Measurements from ENCODE around the gene ADAMTSL1. TPM values are rescaled to one million over a fixed set of nuclear protein-coding genes. Genes with fewer than 3 reads are reported as not detected.

The ADAMTSL1 gene
- total RNA-seq, 1 experiment from 2014 or later: 25.5 TPM

DNA sequence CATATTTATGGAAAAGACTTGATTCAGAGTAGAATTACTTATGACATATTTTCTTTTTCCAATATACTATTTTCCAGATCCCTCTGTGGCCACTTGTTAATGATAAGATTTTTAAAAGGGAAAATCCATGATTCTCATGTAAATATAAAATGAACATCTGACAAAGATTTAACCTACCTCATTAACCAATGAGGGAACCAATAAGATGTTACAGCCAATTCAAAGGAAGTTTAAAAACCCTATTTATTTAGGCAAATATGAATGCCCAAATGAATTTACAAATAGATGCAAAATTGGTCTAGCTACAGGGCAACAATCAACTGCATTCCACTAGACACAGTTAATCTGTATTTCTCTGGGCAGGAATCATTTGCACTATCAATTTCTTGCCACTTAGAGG lies 226.8 kb downstream of the ADAMTSL1 start:
- no peak for DNase-seq (ENCODE audit: low spot score)

DNA sequence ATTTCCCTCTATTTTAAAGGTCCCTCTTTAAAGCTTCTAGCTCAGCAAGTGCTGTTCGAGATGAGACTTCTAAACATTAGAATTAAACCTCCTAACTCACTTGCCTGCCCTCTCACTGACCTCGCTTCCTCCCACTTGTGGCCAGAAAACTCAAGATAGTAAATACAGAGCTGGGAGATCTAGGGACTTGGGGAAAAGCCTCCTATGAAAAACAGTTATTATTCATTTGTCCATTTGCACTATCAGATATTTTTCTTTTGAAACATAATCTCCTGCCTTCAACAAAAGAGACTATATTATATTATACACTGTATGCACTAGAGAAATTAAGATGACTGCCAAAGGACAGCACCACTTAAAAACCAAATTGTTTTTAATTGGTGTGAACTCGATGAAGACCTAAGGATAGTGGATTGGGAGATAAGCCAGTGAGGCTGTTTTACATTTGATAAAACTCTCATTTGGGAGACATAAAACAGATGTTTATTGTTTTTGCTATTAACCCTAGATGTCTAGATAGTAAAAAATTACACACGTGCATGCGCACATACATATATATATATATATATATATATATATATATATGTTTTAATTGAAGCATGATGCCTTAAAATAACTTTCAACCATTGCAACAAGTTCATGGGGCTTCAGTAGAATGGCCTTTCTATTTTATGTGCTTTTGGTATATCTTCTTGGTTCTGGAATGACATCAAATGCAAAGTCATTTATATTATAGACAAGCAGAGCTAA lies 229.4 kb downstream of the ADAMTSL1 start:
- no peak for DNase-seq (ENCODE audit: low spot score)

DNA sequence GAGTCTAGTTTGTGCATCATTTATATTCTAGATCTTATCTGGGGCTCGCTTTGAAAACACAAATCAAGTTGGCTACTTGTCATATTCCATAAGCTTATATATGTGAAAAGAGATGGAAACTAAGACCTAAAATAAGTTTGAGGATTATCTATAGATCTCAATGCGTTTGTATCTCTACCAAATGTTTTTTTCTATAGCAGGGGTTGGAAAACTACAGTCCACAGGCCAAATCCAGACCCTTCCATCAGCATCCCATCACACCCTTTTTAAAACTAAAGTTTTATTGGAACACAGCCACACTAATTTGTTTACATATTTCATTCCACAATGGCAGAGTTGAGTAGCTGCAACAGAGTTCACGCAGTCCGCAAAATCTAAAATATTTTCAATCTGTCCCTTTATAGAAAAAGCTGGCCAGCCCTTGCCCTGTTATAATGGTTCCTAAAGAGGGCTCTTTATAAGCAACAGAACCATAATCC lies 230.0 kb downstream of the ADAMTSL1 start:
- no peak for DNase-seq (ENCODE audit: low spot score)

DNA sequence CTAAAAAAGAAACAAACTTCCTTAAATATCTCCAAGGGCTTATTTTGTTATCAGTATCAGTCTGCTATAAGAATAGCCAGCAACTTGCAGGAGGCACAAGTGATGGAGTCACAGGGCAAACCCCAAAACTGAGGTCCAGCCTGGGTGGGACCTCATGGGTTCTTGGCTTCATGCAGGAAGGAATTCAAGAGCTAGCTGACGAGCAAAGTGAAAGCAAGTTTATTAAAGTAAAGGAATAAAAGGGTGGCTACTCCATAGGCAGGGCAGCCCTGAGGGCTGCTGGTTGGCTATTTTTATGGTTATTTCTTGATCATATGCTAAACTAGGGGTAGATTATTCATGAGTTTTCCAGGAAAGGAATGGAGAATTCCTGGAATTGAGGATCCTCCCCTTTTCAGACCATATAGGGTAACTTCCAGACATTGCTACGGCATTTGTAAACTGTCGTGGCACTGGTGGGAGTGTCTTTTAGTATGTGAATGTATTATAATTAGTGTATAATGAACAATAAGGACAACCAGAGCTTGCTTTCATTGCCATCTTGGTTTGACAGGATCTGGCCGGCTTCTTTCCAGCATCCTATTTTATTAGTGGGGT lies 231.9 kb downstream of the ADAMTSL1 start:
- DNase-seq (ENCODE audit: low spot score): no peak

DNA sequence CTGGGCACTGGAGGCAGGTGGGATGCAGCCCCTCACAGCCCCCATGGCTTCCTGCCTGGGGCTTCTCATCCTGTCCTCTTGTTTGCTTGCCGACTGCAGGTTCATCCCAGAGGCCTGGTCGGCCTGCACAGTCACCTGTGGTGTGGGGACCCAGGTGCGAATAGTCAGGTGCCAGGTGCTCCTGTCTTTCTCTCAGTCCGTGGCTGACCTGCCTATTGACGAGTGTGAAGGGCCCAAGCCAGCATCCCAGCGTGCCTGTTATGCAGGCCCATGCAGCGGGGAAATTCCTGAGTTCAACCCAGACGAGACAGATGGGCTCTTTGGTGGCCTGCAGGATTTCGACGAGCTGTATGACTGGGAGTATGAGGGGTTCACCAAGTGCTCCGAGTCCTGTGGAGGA lies 232.7 kb downstream of the ADAMTSL1 start:
- no peak for DNase-seq (ENCODE audit: low spot score)

DNA sequence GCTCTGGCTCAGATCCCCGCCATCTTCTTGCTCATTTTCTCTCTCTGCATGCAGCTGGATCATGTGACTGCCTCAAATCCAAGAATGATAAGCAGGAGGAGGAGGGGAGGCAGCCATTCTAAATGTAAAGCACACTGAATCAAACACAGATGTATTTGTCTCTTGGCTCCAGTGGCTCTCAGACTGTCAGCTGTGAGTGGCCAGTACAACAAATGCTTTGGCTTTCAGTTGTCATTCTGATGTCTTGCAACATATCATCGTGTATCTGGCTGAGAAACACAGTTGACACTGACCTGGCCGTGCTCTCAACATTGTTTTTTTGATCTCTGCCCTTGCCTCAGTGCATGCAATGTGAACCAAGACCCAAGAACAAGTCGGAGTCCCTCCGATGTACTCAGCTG lies 233.1 kb downstream of the ADAMTSL1 start:
- DNase-seq (ENCODE audit: low spot score): no peak

DNA sequence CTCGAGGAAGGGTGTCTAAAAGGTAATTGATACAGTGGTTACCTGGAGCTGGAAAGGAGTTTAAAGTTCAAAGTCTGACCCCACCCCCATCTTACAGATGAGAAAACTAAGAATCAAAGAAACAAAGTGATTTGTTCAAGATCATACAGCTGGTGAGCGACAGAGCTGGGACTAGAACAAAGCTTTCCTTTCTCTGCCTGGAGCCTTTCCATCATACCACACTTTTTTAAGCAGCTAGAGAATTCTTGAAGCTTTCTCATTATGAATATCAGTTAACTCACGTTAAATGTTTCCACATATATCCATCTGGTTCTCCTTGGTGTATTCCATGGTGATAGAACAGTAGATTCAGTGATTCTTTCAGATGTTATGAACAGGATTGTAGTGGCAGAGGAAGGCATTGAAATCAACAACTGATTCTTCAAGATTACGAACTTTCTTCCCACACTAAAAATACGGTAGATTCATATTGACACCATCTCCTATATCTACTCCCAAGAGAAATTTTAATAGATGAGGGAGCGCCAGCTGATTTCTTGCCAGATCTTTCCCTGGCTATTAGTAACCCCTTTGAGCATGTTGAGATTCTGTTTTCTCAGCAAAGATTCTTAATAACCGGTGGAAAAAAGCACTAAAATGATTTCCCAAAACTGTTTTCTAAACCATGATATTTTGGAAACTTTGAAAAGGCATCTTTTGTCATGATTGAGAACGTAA lies 233.7 kb downstream of the ADAMTSL1 start:
- DNase-seq (ENCODE audit: low spot score): no peak

DNA sequence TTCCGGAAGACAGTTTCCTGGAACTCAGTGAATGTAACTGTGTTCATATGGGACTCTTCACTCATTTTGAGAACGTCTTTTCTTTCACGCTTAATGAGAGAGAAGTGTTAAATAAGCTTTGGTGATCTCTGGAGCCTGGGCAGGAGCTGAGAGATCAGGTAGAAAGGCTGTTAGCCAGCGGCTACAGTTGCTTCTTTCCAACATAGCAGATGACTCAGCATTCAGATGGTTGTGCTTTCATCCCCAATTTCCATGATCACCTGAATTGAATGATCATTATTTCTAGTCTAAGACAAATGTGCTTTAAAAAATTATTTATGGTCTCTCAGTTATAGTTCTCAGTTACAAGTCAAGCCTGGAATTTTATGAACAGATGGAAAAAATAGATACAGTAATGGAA lies 234.5 kb downstream of the ADAMTSL1 start:
- DNase-seq (ENCODE audit: low spot score): no peak

DNA sequence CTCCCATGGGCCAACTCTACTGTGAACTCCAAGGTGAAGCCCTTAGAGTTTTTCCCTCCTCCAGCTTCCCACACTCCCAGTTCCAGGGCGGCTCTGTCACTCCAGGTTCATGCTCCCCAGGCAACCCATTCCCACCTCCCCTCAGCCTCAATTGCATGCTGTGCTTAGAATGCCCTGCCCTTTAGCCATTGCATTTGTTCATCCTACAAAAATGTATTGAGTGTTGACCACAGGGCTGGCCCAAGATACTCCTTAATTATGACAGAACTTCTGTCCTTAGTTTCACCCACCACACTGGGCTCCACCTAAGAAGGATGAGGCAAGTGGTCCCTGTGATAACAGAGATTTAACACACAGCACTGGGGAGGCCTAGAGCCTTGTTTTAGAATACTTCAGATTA lies 236.1 kb downstream of the ADAMTSL1 start:
- no peak for DNase-seq (ENCODE audit: low spot score)

DNA sequence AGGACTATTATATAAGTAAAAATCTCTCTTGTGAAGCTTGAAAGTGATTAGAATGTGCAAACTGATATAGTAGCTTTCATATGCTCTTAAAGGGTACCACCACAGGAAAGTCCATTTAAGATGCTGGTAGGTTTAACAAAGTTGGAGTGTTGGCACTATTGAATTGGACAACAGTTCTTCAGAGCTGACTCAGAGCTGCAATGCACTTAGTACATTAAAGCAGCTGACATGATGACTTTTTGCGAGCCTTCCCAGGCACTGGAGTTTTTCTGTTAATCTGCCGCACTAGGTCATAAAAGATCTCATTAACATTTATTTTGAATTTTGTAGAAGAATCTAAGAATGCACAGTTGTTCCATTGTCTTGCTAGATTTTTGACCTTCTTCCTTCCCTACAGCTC lies 243.8 kb downstream of the ADAMTSL1 start:
- no peak for DNase-seq (ENCODE audit: low spot score)

DNA sequence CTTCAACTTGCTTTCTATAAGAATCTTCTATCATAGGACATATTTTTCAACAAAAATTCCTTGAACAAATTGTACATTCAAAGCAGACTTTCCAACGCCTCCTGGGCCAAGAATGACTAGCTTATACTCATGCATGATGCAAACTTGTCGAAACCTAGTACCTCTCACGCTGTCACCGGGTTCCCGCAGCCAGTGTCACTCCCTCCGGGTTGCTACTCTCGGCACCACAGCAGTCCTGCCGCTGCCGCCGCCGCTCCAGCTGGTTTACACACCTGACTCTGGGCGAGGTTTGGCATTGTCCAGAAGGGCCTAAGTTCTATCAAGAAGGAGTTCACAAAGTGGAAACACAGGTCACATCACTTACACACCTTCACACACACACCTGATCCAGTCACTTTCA lies 244.4 kb downstream of the ADAMTSL1 start:
- no peak for DNase-seq (ENCODE audit: low spot score)

DNA sequence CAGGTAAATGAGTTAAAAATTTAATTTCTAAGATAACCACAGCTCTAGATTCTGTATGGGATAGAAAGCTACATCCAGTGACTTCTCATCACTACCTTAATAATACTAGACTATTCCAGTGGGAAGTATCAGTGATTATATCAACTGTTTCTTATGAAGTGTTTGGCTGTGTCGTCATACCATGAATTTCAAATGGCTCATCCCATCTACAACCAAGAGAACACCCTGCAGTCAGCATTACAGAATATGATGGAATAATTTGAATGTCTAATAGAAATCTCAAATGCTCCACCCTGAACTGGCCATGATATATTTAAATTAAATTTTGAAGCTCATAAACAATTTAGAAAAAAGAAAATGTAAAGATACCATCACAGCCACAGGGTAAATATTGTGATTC lies 245.0 kb downstream of the ADAMTSL1 start:
- DNase-seq (ENCODE audit: low spot score): no peak

DNA sequence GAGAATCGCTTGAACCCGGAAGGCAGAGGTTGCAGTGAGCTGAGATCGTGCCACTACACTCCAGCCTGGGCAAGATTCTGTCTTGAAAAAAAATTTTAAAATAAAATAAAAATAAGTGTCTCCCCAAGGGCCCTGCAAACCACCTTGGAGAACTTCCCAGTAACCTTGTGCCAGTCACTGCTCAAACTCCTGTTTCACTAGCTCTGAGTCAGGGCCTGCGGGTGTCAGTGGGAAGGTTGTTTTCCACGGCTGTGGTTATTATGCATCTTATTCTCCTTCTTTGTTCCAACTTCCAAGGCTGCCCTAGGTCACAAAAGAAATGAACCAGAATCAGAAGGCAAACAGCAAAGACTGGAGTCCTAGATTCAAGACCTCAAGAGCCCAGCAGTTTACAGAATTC lies 246.7 kb downstream of the ADAMTSL1 start:
- DNase-seq (ENCODE audit: low spot score): no peak

DNA sequence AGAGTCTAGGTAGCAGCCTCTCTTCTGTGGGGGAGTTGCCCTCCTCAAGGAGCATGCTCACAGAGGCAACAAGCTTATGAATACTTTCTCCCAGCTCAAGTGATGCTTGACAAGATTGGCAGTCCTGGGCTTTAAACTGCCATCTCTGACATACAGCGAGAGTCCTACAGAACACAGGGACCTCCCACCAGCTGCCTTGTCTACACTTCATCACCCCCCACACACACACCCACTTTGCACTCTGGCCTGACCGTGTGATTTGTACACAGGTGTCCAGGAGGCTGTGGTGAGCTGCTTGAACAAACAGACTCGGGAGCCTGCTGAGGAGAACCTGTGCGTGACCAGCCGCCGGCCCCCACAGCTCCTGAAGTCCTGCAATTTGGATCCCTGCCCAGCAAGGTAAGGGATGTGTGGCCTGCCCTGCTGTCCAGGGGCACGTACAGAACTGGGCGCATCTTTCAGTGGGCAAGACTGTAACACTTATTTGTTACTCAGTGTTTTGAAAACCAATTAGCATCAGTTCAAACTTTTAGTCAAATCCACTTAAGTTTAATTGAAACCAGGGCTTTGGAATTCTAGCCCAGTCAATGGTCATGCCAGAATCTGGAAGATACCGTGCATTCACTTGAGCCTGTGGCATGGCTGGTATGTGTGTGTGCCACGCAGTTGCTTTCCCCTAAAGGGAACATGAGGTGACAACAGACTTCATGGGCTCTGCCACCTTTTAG lies 247.5 kb downstream of the ADAMTSL1 start:
- no peak for DNase-seq (ENCODE audit: low spot score)

DNA sequence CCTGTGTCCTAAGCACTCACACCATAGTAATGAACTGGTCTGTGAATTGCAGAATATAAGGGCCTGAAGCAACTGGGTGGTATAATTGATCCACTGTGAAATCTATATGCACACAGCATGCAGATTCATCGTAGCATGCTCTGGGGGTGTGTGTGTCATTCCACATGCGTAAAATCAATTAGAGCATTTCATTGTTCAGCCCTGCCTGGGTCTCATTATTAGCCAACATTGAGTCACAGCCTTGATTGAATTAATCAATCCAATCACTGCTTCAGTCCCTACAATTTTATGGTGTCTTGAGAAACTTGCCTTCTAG lies 248.0 kb downstream of the ADAMTSL1 start:
- no peak for DNase-seq (ENCODE audit: low spot score)

DNA sequence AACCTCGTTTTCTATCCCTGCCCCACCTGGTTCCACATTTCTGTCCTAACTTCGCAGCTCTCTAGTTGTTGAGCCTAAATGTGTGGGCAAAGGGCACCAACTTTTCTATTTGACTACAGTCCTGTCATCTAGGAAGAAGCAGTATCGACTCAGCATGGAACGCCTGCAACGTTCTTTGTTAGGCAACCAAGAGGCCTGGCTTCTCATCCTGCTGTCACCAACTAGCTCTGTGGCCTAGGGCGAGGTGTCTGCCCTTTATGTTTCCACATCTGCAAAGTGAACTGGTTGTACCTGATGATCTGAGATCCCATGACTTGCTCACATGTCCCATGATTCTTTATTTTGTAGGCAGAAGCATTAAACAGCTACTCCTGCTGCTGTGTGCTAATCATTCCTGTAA lies 248.9 kb downstream of the ADAMTSL1 start:
- no peak for DNase-seq (ENCODE audit: low spot score)

DNA sequence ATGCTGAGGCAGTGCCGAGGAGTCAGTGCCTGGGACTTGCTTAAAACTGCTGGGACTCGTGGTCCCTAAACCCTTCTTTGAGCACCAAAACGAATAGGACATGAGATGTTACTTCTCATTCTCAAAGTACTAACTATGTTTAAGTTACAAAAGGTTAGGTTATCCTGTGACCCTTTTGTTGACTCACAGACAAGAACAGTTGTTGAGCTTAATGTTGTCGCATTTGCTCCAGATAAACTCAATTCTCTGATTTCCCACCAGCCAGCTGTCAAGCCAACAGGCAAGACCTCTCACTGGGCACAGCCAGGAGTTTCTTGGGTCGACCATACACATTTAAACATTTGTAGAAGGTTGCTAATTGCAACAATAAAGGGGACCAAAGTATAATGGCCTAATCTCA lies 249.4 kb downstream of the ADAMTSL1 start:
- no peak for DNase-seq (ENCODE audit: low spot score)

DNA sequence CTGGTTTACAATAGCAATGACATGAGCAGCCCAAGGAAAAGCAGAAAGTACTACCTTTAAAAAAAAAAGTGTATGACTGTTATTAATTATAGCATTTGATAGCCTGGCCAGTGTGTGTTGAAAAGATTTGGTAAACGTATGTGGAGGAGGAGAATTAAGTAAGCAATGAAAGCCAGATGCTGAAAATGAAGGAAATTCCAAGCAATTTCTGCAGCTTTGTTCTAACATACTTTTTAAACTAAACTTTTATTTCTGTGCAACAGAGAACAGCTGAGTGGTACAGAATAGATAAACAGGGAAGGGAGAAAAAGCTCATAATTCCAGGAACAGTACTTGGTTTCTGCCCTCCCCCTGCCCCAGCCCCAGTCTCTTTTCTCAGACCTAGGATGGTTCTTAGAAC lies 252.6 kb downstream of the ADAMTSL1 start:
- DNase-seq (ENCODE audit: low spot score): no peak

DNA sequence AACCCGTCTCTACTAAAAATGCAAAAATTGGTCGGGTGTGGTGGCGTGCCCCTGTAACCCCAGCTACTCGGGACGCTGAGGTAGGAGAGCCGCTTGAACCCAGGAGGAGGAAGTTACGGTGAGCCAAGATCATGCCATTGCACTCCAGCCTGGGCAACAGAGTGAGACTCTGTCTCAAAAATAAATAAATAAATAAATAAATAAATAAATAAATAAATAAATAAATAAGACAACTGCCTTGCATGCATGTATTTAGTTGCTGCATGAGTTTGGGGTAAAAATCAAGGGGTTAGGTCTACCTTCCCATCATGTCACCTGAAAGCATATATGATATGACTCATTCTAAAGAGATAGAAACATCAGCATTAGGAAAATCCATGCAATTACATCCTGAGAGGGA lies 254.0 kb downstream of the ADAMTSL1 start:
- DNase-seq (ENCODE audit: low spot score): no peak

DNA sequence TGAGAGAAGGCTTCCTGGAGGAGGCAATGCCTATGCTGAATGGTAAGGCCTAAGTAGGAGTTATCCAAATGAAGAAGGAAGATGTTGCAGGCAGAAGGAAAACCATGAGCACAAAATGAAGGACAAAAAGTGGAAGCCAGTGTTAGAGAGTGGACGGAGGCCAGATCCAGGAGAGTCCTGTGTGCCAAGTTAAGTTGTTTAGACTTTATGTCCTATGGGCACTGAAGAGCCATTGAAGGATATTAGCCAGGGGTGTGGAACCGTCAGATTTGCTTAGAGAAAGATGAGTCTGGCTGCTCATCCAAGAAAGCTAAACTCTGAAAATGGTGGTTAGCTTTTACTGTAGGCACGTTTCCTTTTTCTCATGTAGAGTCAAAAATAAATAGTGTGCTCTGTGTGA lies 254.7 kb downstream of the ADAMTSL1 start:
- no peak for DNase-seq (ENCODE audit: low spot score)

DNA sequence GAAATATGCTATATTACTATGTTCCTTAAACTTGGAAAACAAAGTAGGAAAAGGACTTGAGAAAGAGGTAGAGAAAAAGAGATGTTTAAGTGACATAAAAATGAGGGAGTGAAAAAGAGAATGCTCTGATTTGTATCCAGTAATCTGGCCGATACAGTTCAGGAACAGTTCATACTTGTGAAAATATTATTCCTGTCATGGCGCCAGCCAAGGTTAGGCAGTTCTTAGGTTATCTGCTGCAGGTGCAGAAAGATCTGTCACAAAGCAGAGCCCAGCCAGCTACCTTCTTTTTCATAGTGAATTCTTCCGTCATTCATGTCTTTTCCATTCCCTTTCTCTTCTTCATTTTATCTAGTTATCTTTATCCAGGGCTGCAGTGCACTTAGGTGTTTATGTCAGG lies 256.3 kb downstream of the ADAMTSL1 start:
- no peak for DNase-seq (ENCODE audit: low spot score)

DNA sequence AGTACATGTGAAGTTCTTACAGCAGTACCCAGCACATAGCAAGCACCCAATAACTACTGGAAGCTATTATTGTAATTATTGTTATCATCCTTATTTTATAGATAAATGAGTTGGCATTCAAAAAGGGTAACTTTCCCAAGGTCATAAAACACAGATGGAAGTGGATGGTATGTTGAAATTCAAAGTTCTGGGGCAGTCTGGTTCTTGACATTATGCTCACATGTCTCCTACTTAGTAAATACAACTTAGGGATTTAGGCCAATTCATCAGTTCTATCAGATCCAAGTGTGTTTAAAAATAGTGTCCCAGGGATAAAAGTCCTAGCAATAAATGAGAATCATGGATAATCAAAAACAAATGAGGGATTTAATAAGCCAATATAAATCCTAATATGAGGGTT lies 265.2 kb downstream of the ADAMTSL1 start:
- no peak for DNase-seq (ENCODE audit: low spot score)

Measured in H4 (cell line).